A549 (cell line): ENCODE data around the gene DEDD2. TPM values are rescaled to one million over a fixed set of nuclear protein-coding genes. Genes with fewer than 3 reads are reported as not detected.

ENCODE experiments used
- ATAC-seq, 2 experiments: fragments of 200-7000 bp in 1 of 2; fragments of >200 bp in 1 of 2; cut with Nextera tagmentation in 1 of 2; cut with Tn5 transposase in 1 of 2; 3 replicates each; pipeline versions ENCODE4 v1.8.0 to v1.9.1; 2018 to 2020; ENCODE audit warnings: mild to moderate bottlenecking in 1 of 2, moderate library complexity in 1 of 2
- CTCF ChIA-PET: fragments of 300-600 bp; sonication (Branson Sonifier 250); formaldehyde crosslinking; extraction: SDS; loops from one replicate; lab custom pipeline; 2021; ENCODE audit warnings: antibody characterized with exemption, inconsistent platforms; lab: Yijun Ruan, JAX
- POLR2A ChIA-PET: fragments of 350-600 bp; formaldehyde crosslinking; extraction: SDS; loops from one replicate; lab custom pipeline; 2021; ENCODE audit warnings: antibody characterized with exemption, inconsistent platforms; lab: Yijun Ruan, JAX
- DNase-seq, 2 experiments: peaks; one replicate each; pipeline versions ENCODE4 v3.0.0 to v3.0.0-alpha.2; 2011 to 2016; ENCODE audit warnings: low read depth in 1 of 2, low spot score in 1 of 2
- FAIRE-seq: peaks from 2 replicates; lab custom pipeline; 2011; peaks lifted over from hg19 to GRCh38; lab: Jason Lieb, UNC
- H3K27ac ChIP-seq, 2 experiments: fragments of >200 bp; sonication (Bioruptor Twin); formaldehyde crosslinking; 3 replicates each; pipeline ENCODE4 v1.5.1; 2016 to 2017
- H3K4me1 ChIP-seq: fragments of >200 bp; sonication (Bioruptor Twin); formaldehyde crosslinking; 3 replicates; pipeline ENCODE4 v1.6.1; 2016
- H3K4me2 ChIP-seq: fragments of >200 bp; sonication (Bioruptor Twin); formaldehyde crosslinking; 3 replicates; pipeline ENCODE4 v1.6.1; 2016
- H3K4me3 ChIP-seq: fragments of >200 bp; sonication (Bioruptor Twin); formaldehyde crosslinking; 3 replicates; pipeline ENCODE4 v1.5.1; 2016
- H3K9me3 ChIP-seq: fragments of >200 bp; sonication (Bioruptor Twin); formaldehyde crosslinking; 3 replicates; pipeline ENCODE4 v1.6.1; 2016
- CEBPB ChIP-seq, 2 experiments: fragments of >200 bp in 1 of 2; sonication (Bioruptor Twin) in 1 of 2; formaldehyde crosslinking in 1 of 2; IDR thresholded peaks; 2 replicates each; pipeline ENCODE4 v1.6.1; 2012 to 2016
- EHMT2 ChIP-seq: fragments of 200-600 bp; sonication (generic); IDR thresholded peaks from 2 replicates; pipeline ENCODE4 v1.6.1; 2016; ENCODE audit warnings: antibody characterized with exemption, low read depth, mild to moderate bottlenecking, moderate library complexity
- EP300 ChIP-seq, 2 experiments: fragments of >200 bp; sonication (Bioruptor Twin); formaldehyde crosslinking; IDR thresholded peaks; 2 replicates in 1 of 2; 3 replicates in 1 of 2; pipeline ENCODE4 v1.6.1; 2016 to 2017
- HDAC2 ChIP-seq: fragments of 200-600 bp; sonication (generic); IDR thresholded peaks from 2 replicates; pipeline ENCODE4 v1.6.1; 2016
- HOXB13 ChIP-seq: fragments of 250-450 bp; sonication (Bioruptor Pico); IDR thresholded peaks from 2 replicates; pipeline ENCODE4 v1.5.0; 2020; ENCODE audit warnings: low read depth, mild to moderate bottlenecking, moderate library complexity
- HOXB5 ChIP-seq: fragments of 250-450 bp; sonication (Bioruptor Pico); IDR thresholded peaks from 2 replicates; pipeline ENCODE4 v1.5.0; 2020; ENCODE audit warnings: mild to moderate bottlenecking, moderate library complexity
- JUN ChIP-seq, 2 experiments: fragments of >200 bp; sonication (Bioruptor Twin); formaldehyde crosslinking; IDR thresholded peaks; 2 replicates in 1 of 2; 3 replicates in 1 of 2; pipeline ENCODE4 v1.6.1; 2016 to 2017
- JUNB ChIP-seq: fragments of >200 bp; sonication (Bioruptor Twin); formaldehyde crosslinking; IDR thresholded peaks from 2 replicates; pipeline ENCODE4 v1.6.1; 2016
- KDM5A ChIP-seq: fragments of 200-600 bp; sonication (generic); IDR thresholded peaks from 2 replicates; pipeline ENCODE4 v1.6.1; 2016; ENCODE audit warnings: antibody characterized with exemption, mild to moderate bottlenecking
- MAFK ChIP-seq: fragments of 450-650 bp; IDR thresholded peaks from 2 replicates; pipeline ENCODE4 v1.6.1; 2014; ENCODE audit not compliant: partially characterized antibody
- MYC ChIP-seq: IDR thresholded peaks from 2 replicates; pipeline ENCODE4 v1.6.1; 2012; ENCODE audit warnings: mild to moderate bottlenecking, inconsistent platforms, low read length, improper control_type of control experiment, borderline replicate concordance
- NPAS2 ChIP-seq: fragments of 250-450 bp; sonication (Bioruptor Pico); IDR thresholded peaks from 2 replicates; pipeline ENCODE4 v1.8.0; 2022; ENCODE audit warnings: mild to moderate bottlenecking, moderate library complexity, borderline replicate concordance
- RARB ChIP-seq: fragments of 250-450 bp; sonication (Bioruptor Pico); IDR thresholded peaks from 2 replicates; pipeline ENCODE4 v1.8.0; 2021; ENCODE audit warnings: mild to moderate bottlenecking, moderate library complexity
- RCOR1 ChIP-seq: fragments of 150-350 bp; IDR thresholded peaks from 2 replicates; pipeline ENCODE4 v1.6.1; 2014; ENCODE audit warnings: antibody characterized with exemption, low read length, low read depth
- RFX5 ChIP-seq: fragments of 450-650 bp; IDR thresholded peaks from 2 replicates; pipeline ENCODE4 v1.7.1; 2014; ENCODE audit warnings: antibody characterized with exemption, mild to moderate bottlenecking, moderate library complexity
- RNF2 ChIP-seq: fragments of 200-600 bp; sonication (generic); IDR thresholded peaks from 2 replicates; pipeline ENCODE4 v1.6.1; 2016; ENCODE audit warnings: low read depth, mild to moderate bottlenecking, antibody characterized with exemption, moderate library complexity, borderline replicate concordance
- SMC3 ChIP-seq: fragments of >200 bp; sonication (Bioruptor Twin); formaldehyde crosslinking; IDR thresholded peaks from 3 replicates; pipeline ENCODE4 v1.6.1; 2018; ENCODE audit warnings: inconsistent platforms
- TFCP2L1 ChIP-seq: fragments of 250-450 bp; sonication (Bioruptor Pico); IDR thresholded peaks from 2 replicates; pipeline ENCODE4 v1.5.0; 2021; ENCODE audit warnings: mild to moderate bottlenecking
- TP53 ChIP-seq: fragments of 250-450 bp; sonication (Bioruptor Pico); IDR thresholded peaks from 2 replicates; pipeline ENCODE4 v1.5.0; 2021; ENCODE audit warnings: mild to moderate bottlenecking, moderate library complexity
- ZFP36 ChIP-seq: fragments of 450-650 bp; IDR thresholded peaks from 2 replicates; pipeline ENCODE4 v1.6.1; 2014; ENCODE audit warnings: borderline replicate concordance; ENCODE audit not compliant: partially characterized antibody
- ZSCAN20 ChIP-seq: fragments of 250-450 bp; sonication (Bioruptor Pico); IDR thresholded peaks from 2 replicates; pipeline ENCODE4 v1.8.0; 2022; ENCODE audit warnings: mild to moderate bottlenecking, moderate library complexity
- WGBS: methylation state at CpG from one replicate; pipeline ENCODE4 v1.1.6; 2017; ENCODE audit errors: missing lambda C conversion rate; 5-methylcytosine and 5-hydroxymethylcytosine counted together
- polyA plus RNA-seq, 4 experiments: library from polyadenylated mRNA; depleted of rRNA in 3 of 4; stranded (reverse); fragments of >200 nt; fragmentation: RNase III in 1 of 4; extraction: RNeasy Plus Mini Kit Qiagen cat#74134 plus additional on column Dnase treatment in 1 of 4; gene quantifications; 2 replicates in 3 of 4; 3 replicates in 1 of 4; pipeline ENCODE4 v1.2.3, GENCODE V29; 2011 to 2017
- TF ChIP-seq, protein P1 (sequence below): fragments of >200 bp; sonication (Bioruptor Twin); formaldehyde crosslinking; IDR thresholded peaks from 3 replicates; pipeline ENCODE4 v1.5.1; 2016
- TF ChIP-seq, protein P2 (sequence below): IDR thresholded peaks from 2 replicates; pipeline ENCODE4 v1.6.1; 2012; ENCODE audit warnings: low read depth, borderline replicate concordance
- TF ChIP-seq, protein P3 (sequence below): fragments of 250-450 bp; sonication (Bioruptor Pico); IDR thresholded peaks from 2 replicates; pipeline ENCODE4 v1.5.0; 2021; ENCODE audit warnings: mild to moderate bottlenecking, moderate library complexity, borderline replicate concordance

Gene DEDD2
- polyA plus RNA-seq, 2 of the 4 experiments (the other 2 are of a cell fraction), result 30.8 to 54.1 TPM

DNA sequence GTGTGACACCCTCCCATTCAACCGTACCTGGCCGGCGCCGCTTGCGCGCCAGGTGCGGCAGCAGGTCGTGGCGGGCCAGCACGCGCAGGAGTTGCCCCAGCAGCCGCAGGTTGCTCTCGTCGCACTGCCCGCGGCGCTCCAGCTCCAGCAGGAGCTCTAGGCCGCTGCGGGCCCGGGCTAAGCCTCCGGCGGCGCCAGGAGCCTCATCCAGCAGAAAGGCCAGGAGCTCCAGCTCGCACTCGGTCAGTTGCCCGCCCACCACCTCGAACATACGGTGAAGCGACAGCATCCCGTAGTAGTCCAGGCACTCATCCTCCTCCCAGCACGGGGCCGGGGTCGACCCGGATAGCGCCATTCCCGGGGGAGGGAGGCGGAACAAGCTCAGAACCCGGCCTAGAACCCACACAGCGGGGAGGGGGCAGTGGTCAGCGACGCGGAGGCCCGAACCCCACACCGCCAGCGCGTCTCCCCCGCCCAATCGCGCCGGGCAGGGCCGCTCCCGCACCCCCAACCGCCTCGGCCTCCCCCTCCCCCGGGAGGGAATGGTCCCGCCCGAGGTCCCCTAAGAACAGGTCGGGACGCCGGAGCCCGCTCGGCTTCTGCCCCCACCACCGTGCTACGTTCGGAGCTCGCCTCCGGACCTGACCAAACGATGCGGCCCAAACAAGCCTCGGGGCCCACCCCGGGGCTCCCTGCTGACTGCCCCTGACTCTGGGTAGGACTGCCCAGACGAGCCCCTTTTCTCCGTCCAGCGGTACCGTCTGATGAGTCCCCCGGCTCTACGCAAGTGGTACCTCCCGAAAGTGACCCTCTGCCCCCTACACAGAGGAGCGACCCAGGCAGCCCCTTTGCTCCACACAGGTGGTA lies 591 bp downstream of the DEDD2 start:
- 13% methylated on average over 62 of the region's 79 CpGs for WGBS
- Histone ChIP-seq H3K4me3 (peak overlapping the region; percentile 69), H3K9me3 (no peaks in the 10 kb centered on the region), H3K27ac (peak overlapping the region; percentile 77 to 89), H3K4me2 (peak overlapping the region; percentile 77), H3K4me1 (peaks cover 40% of the 10 kb centered on the region)
- ATAC-seq (peak; percentile 25 to 39), DNase-seq (peak in 1 of 2 experiments; percentile 66), FAIRE-seq (no peak)
- POLR2A ChIA-PET, result interaction anchor here (0.7 to 1.0 kb wide), 3 partner anchors 8 to 26 kb away, joined by 3 read pairs; no protein-coding TSS in a partner anchor
- no peak for TF ChIP-seq RCOR1
- TF ChIP-seq EP300 (IDR thresholded peaks at IDR 0.05), result no peak
- no peak for TF ChIP-seq TP53 (CRISPR knock-in tag)
- TF ChIP-seq KDM5A, result no peak
- 0 out of 2 replicates have a peak, but pooled peaks have one; percentile 44 for TF ChIP-seq TFCP2L1
- 0 out of 2 replicates have a peak, but pooled peaks have one; percentile 26 for TF ChIP-seq HOXB5 (CRISPR knock-in tag)
- CTCF ChIA-PET, result interaction anchor here (0.8 to 3.6 kb wide), 19 partner anchors 8 to 206 kb away, joined by 3 to 29 read pairs (median 3); partner anchors contain the start of gene POU2F2

DNA sequence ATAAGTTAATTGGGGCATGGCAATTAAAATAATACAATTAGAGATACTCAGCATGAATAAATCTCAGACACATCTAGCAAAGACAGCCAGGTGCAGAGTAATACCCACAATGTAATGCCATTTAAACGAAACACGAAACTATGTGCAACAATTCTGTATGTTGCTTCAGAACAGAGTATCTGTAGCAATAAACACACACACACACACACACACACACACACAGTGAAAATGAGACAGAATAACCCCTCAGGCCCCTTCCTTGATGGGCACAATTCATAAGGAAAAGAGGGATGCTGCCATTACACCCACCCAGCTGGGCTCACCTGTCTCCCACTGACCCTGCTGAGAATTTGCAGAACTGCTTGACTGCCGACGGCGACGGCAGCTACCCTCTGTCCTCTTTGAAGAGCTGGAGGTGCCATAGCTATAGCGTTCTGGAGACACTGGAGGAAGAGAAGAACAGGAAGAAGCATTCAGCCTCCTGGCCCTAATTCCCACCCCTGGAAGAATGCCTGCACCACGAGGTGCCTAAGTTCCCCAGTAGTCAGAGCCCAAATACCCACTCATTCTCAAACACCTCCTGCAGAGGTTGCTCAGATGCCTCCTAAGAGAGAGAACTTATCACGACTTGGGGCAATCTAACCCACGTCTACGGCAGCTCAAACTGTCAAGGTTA lies 2.5 kb downstream of the DEDD2 start:
- DNase-seq, result no peak
- ChIA-PET CTCF (interaction anchor here (0.9 to 3.6 kb wide), 12 partner anchors 13 to 107 kb away, joined by 3 to 29 read pairs (median 5); partner anchors contain the start of genes GSK3A and POU2F2), POLR2A (interaction anchor here (0.9 kb wide), 1 partner anchor 38 kb away, joined by 3 read pairs; no protein-coding TSS in a partner anchor)
- Histone ChIP-seq H3K9me3 (no peaks in the 10 kb centered on the region), H3K4me1 (peaks cover 30% of the 10 kb centered on the region), H3K4me3 (no peak overlapping the region), H3K4me2 (no peak overlapping the region), H3K27ac (no peak overlapping the region)
- WGBS, result 85% methylated on average over 11 of the region's 11 CpGs
- no peak for ATAC-seq
- peak; percentile 18 for FAIRE-seq
- TF ChIP-seq JUNB (no peak), NPAS2 (CRISPR knock-in tag) (no peak), MYC (no peak), EHMT2 (no peak), RNF2 (no peak), CEBPB (IDR thresholded peaks at IDR 0.05) (no peak), RARB (CRISPR knock-in tag) (no peak), MAFK (no peak), JUN (IDR thresholded peaks at IDR 0.05) (no peak), ZSCAN20 (CRISPR knock-in tag) (no peak), EP300 (IDR thresholded peaks at IDR 0.05) (no peak), HDAC2 (no peak), SMC3 (no peak), HOXB13 (CRISPR knock-in tag) (no peak), KDM5A (no peak), RFX5 (no peak), ZFP36 (no peak)
- TF ChIP-seq, protein P1, sequence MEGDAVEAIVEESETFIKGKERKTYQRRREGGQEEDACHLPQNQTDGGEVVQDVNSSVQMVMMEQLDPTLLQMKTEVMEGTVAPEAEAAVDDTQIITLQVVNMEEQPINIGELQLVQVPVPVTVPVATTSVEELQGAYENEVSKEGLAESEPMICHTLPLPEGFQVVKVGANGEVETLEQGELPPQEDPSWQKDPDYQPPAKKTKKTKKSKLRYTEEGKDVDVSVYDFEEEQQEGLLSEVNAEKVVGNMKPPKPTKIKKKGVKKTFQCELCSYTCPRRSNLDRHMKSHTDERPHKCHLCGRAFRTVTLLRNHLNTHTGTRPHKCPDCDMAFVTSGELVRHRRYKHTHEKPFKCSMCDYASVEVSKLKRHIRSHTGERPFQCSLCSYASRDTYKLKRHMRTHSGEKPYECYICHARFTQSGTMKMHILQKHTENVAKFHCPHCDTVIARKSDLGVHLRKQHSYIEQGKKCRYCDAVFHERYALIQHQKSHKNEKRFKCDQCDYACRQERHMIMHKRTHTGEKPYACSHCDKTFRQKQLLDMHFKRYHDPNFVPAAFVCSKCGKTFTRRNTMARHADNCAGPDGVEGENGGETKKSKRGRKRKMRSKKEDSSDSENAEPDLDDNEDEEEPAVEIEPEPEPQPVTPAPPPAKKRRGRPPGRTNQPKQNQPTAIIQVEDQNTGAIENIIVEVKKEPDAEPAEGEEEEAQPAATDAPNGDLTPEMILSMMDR, result no peak
- TF ChIP-seq, protein P2, sequence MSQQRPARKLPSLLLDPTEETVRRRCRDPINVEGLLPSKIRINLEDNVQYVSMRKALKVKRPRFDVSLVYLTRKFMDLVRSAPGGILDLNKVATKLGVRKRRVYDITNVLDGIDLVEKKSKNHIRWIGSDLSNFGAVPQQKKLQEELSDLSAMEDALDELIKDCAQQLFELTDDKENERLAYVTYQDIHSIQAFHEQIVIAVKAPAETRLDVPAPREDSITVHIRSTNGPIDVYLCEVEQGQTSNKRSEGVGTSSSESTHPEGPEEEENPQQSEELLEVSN, result no peak
- TF ChIP-seq, protein P3, sequence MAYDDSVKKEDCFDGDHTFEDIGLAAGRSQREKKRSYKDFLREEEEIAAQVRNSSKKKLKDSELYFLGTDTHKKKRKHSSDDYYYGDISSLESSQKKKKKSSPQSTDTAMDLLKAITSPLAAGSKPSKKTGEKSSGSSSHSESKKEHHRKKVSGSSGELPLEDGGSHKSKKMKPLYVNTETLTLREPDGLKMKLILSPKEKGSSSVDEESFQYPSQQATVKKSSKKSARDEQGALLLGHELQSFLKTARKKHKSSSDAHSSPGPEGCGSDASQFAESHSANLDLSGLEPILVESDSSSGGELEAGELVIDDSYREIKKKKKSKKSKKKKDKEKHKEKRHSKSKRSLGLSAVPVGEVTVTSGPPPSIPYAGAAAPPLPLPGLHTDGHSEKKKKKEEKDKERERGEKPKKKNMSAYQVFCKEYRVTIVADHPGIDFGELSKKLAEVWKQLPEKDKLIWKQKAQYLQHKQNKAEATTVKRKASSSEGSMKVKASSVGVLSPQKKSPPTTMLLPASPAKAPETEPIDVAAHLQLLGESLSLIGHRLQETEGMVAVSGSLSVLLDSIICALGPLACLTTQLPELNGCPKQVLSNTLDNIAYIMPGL (CRISPR knock-in tag), result no peak
